Measurements from ENCODE around the gene CHST9. TPM values are rescaled to one million over a fixed set of nuclear protein-coding genes. Genes with fewer than 3 reads are reported as not detected.

Gene CHST9
- total RNA-seq, 1 donor from 2014 or later = 5.6 TPM

- no peak for TF ChIP-seq CTCF (IDR thresholded peaks at IDR 0.05)
- Histone ChIP-seq H3K9me3 (no peaks in the 10 kb centered on the region), H3K27me3 (ENCODE audit: low read depth) (no peaks in the 10 kb centered on the region), H3K4me1 (no peaks in the 10 kb centered on the region), H3K4me3 (no peak overlapping the region), H3K36me3 (no peaks in the 10 kb centered on the region), H3K27ac (no peak overlapping the region)
- intact Hi-C loops (cut with DNase I) = no loop called here
- DNase-seq (no peak), ATAC-seq (no peak)
These were observed 223.3 kb downstream of the CHST9 start for GRCh38 chr18:26961839-26962238.

DNA sequence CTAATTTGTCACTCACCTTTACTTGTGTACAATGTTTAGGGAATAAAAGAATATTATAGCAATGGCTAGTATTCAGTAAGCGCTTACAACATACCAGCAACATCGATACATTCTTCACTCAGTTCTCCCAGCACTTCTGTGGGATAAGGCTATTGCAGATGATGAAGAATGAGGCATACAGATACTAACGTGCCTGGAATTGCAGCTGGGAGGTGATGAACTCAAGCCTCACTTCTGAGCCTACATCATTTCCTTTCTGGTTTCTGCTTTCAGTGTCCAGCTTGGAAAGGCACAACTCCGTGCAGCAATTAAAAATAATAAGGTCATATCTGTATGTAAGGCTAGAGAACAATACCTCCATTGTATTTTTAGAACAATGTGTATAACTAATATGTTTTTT, 224.2 kb downstream of the CHST9 start:
- ATAC-seq (no peak), DNase-seq (no peak)
- no peak overlapping the region for H3K4me3 ChIP-seq
- H3K36me3 ChIP-seq = no peaks in the 10 kb centered on the region
- intact Hi-C loops (cut with DNase I) = no loop called here
- H3K4me1 ChIP-seq = no peaks in the 10 kb centered on the region
- H3K27me3 ChIP-seq (ENCODE audit: low read depth) = no peaks in the 10 kb centered on the region
- H3K27ac ChIP-seq = no peak overlapping the region
- TF ChIP-seq CTCF (IDR thresholded peaks at IDR 0.05) = no peak
- H3K9me3 ChIP-seq = no peaks in the 10 kb centered on the region

GRCh38 chr18:26956863-26957262, 228.2 kb downstream of the CHST9 start:
- intact Hi-C loops (cut with DNase I) = no loop called here
- ATAC-seq (no peak), DNase-seq (no peak)
- Histone ChIP-seq H3K9me3 (no peaks in the 10 kb centered on the region), H3K36me3 (no peaks in the 10 kb centered on the region), H3K4me1 (no peaks in the 10 kb centered on the region), H3K27me3 (ENCODE audit: low read depth) (no peaks in the 10 kb centered on the region), H3K4me3 (no peak overlapping the region), H3K27ac (no peak overlapping the region)
- TF ChIP-seq CTCF (IDR thresholded peaks at IDR 0.05) = no peak

- no peaks in the 10 kb centered on the region for H3K9me3 ChIP-seq
- H3K4me3 ChIP-seq = no peak overlapping the region
- intact Hi-C loops (cut with DNase I) = no loop called here
- H3K4me1 ChIP-seq = no peaks in the 10 kb centered on the region
- H3K27me3 ChIP-seq (ENCODE audit: low read depth) = no peaks in the 10 kb centered on the region
- DNase-seq = no peak
- no peaks in the 10 kb centered on the region for H3K36me3 ChIP-seq
- no peak overlapping the region for H3K27ac ChIP-seq
- peak; percentile 64 to 66 for ATAC-seq
- no peak for TF ChIP-seq CTCF (IDR thresholded peaks at IDR 0.05)
These were observed 236.4 kb downstream of the CHST9 start for GRCh38 chr18:26948703-26949102.

GRCh38 chr18:26943906-26944305, 241.2 kb downstream of the CHST9 start:
- H3K4me1 ChIP-seq = no peaks in the 10 kb centered on the region
- H3K27me3 ChIP-seq (ENCODE audit: low read depth) = no peaks in the 10 kb centered on the region
- DNase-seq (no peak), ATAC-seq (no peak)
- no peak overlapping the region for H3K27ac ChIP-seq
- no peaks in the 10 kb centered on the region for H3K9me3 ChIP-seq
- no peak for TF ChIP-seq CTCF (IDR thresholded peaks at IDR 0.05)
- intact Hi-C loops (cut with DNase I) = no loop called here
- no peak overlapping the region for H3K4me3 ChIP-seq
- H3K36me3 ChIP-seq = no peaks in the 10 kb centered on the region

GRCh38 chr18:26941584-26941983, 243.5 kb downstream of the CHST9 start:
- ATAC-seq (peak; percentile 35 to 66), DNase-seq (no peak)
- Histone ChIP-seq H3K27ac (no peak overlapping the region), H3K36me3 (no peaks in the 10 kb centered on the region), H3K27me3 (ENCODE audit: low read depth) (no peaks in the 10 kb centered on the region), H3K4me3 (no peak overlapping the region), H3K9me3 (no peaks in the 10 kb centered on the region), H3K4me1 (no peaks in the 10 kb centered on the region)
- intact Hi-C loops (cut with DNase I) = no loop called here
- TF ChIP-seq CTCF (IDR thresholded peaks at IDR 0.05) = no peak
